ENCODE measurements around the gene KLHL8.

Gene KLHL8

DNA sequence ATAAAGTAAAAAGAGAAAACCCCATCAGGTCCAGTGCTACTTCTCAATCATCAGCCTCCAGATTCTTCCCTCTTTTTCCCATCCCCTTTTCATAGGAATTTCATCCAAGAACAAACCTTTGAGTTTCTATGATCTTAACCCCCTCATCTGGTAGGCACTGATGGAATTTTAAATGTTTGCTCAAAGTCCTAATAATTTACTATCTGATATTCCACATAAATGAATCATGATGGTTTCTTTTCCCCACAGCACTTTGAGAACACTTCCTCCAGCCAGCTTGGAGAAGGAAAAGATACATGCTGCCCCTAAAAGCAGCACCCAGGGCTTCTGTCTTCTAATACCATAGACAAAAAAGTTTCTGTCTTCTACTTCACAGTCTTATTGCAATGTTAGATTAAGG, 19.4 kb upstream of the KLHL8 start:
- ATAC-seq (ENCODE audit: low read depth) = no peak
- DNase-seq (ENCODE audit: low spot score) = no peak
- no peak overlapping the region for H3K4me3 ChIP-seq (ENCODE audit: severe bottlenecking)
- H3K27me3 ChIP-seq (ENCODE audit: insufficient read depth, poor library complexity, severe bottlenecking) = no peaks in the 10 kb centered on the region
- H3K9me3 ChIP-seq (ENCODE audit: severe bottlenecking) = peaks cover 6% of the 10 kb centered on the region
- no peak overlapping the region for H3K27ac ChIP-seq (ENCODE audit: poor library complexity, severe bottlenecking)
- TF ChIP-seq, protein P1, sequence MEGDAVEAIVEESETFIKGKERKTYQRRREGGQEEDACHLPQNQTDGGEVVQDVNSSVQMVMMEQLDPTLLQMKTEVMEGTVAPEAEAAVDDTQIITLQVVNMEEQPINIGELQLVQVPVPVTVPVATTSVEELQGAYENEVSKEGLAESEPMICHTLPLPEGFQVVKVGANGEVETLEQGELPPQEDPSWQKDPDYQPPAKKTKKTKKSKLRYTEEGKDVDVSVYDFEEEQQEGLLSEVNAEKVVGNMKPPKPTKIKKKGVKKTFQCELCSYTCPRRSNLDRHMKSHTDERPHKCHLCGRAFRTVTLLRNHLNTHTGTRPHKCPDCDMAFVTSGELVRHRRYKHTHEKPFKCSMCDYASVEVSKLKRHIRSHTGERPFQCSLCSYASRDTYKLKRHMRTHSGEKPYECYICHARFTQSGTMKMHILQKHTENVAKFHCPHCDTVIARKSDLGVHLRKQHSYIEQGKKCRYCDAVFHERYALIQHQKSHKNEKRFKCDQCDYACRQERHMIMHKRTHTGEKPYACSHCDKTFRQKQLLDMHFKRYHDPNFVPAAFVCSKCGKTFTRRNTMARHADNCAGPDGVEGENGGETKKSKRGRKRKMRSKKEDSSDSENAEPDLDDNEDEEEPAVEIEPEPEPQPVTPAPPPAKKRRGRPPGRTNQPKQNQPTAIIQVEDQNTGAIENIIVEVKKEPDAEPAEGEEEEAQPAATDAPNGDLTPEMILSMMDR (IDR thresholded peaks at IDR 0.05; ENCODE audit: poor library complexity, severe bottlenecking) = no peak
- peaks cover 4% of the 10 kb centered on the region for H3K4me1 ChIP-seq (ENCODE audit: insufficient read depth, poor library complexity, severe bottlenecking)
- H3K36me3 ChIP-seq (ENCODE audit: low read depth) = no peaks in the 10 kb centered on the region

DNA sequence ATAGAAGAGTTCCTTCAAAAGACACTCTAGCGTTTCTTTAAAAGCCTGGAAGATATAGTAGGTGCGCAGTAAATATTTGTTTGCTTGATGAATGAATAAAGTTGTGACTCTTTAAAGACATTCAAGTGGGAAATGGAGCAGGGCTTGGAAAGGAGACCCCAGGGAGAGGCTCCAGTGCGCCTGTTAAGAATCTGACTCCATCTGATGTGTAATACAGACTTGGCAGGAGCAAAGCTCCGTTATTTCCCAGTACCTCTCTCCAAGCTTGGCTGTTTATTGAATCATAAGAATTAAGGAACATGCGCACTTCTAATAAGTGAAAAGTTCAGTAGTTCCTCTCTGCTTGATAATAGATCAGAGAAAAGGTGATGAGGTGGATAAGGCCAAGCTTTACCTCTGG, 18.8 kb upstream of the KLHL8 start:
- ATAC-seq (ENCODE audit: low read depth) (no peak), DNase-seq (ENCODE audit: low spot score) (no peak)
- peaks cover 6% of the 10 kb centered on the region for H3K9me3 ChIP-seq (ENCODE audit: severe bottlenecking)
- no peak overlapping the region for H3K4me3 ChIP-seq (ENCODE audit: severe bottlenecking)
- H3K27me3 ChIP-seq (ENCODE audit: insufficient read depth, poor library complexity, severe bottlenecking) = no peaks in the 10 kb centered on the region
- H3K36me3 ChIP-seq (ENCODE audit: low read depth) = no peaks in the 10 kb centered on the region
- no peak overlapping the region for H3K27ac ChIP-seq (ENCODE audit: poor library complexity, severe bottlenecking)
- TF ChIP-seq, protein P1 (IDR thresholded peaks at IDR 0.05; ENCODE audit: poor library complexity, severe bottlenecking) = no peak
- peaks cover 4% of the 10 kb centered on the region for H3K4me1 ChIP-seq (ENCODE audit: insufficient read depth, poor library complexity, severe bottlenecking)

DNA sequence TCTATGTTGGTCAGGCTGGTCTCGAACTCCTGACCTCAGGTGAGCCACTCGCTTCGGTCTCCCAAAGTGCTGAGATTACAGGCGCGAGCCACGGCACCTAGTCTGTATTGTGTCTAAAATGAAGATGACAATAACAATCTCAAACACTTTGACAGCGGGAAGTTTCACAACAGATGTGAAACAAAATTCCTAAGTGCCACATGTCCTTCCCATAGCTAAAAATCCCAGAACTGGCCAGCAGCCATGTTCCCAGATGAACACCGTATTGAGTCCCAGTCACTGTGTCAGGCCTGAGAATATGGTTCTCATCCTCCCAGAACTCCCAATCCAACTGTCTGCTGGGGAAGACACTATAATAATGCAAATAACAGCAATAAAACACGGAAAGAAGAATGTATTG, 16.4 kb upstream of the KLHL8 start:
- no peaks in the 10 kb centered on the region for H3K36me3 ChIP-seq (ENCODE audit: low read depth)
- no peak for ATAC-seq (ENCODE audit: low read depth)
- H3K9me3 ChIP-seq (ENCODE audit: severe bottlenecking) = no peaks in the 10 kb centered on the region
- no peak overlapping the region for H3K27ac ChIP-seq (ENCODE audit: poor library complexity, severe bottlenecking)
- no peak overlapping the region for H3K4me3 ChIP-seq (ENCODE audit: severe bottlenecking)
- H3K4me1 ChIP-seq (ENCODE audit: insufficient read depth, poor library complexity, severe bottlenecking) = peaks cover 4% of the 10 kb centered on the region
- DNase-seq (ENCODE audit: low spot score) = no peak
- TF ChIP-seq, protein P1 (IDR thresholded peaks at IDR 0.05; ENCODE audit: poor library complexity, severe bottlenecking) = no peak
- H3K27me3 ChIP-seq (ENCODE audit: insufficient read depth, poor library complexity, severe bottlenecking) = no peaks in the 10 kb centered on the region

DNA sequence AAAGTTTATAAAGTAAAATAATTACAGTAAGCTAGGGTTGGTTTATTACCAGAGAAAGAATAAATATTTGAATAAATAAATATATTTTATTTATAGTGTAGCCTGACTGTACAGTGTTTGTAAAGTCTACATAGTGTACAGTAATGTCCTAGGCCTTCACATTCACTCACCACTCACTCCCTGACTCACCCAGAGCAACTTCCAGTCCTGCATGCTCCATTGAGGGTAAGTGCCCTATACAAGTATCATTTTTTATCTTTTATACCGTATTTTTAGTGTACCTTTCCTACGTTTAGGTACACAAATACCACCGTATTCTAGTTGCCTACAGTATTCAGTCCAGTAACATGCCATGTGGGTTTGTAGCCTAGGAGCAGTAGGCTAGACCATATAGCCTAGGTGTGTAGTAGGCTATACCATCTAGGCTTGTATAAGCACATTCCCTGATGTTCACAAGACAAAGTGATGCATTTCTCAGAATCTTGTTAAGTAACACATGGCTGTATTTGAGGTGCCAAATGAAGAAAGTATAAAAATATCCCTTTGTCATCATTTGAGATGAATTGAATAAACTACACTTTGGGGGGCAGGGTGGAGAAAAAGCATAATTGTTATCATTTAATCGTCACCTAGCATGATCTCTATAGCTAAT, 14.7 kb upstream of the KLHL8 start:
- H3K4me1 ChIP-seq (ENCODE audit: insufficient read depth, poor library complexity, severe bottlenecking) = peaks cover 4% of the 10 kb centered on the region
- H3K4me3 ChIP-seq (ENCODE audit: severe bottlenecking) = peak overlapping the region; percentile 23
- H3K9me3 ChIP-seq (ENCODE audit: severe bottlenecking) = no peaks in the 10 kb centered on the region
- DNase-seq (ENCODE audit: low spot score) (no peak), ATAC-seq (ENCODE audit: low read depth) (peak; percentile 61)
- H3K27ac ChIP-seq (ENCODE audit: poor library complexity, severe bottlenecking) = no peak overlapping the region
- H3K27me3 ChIP-seq (ENCODE audit: insufficient read depth, poor library complexity, severe bottlenecking) = no peaks in the 10 kb centered on the region
- no peaks in the 10 kb centered on the region for H3K36me3 ChIP-seq (ENCODE audit: low read depth)
- TF ChIP-seq, protein P1 (IDR thresholded peaks at IDR 0.05; ENCODE audit: poor library complexity, severe bottlenecking) = no peak

DNA sequence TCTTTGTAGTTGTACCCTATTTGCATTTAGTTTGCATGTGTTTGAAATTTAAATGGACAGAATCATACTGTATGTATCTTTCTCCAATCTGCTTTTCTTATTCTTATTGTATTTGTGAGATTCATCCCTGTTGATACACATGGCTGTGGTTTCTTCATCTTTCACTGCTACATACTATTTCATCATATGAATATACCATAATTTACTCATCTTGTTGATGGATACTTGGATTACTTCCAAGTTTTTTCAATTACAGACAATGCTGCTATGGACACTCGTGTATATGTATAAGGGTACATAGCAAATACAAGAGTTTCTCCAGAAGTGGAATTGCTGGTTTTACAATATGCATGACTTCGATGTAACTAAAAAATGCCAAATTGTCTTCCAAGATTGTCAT, 11.8 kb upstream of the KLHL8 start:
- Histone ChIP-seq H3K36me3 (ENCODE audit: low read depth) (no peaks in the 10 kb centered on the region), H3K27ac (ENCODE audit: poor library complexity, severe bottlenecking) (no peak overlapping the region), H3K27me3 (ENCODE audit: insufficient read depth, poor library complexity, severe bottlenecking) (no peaks in the 10 kb centered on the region), H3K4me1 (ENCODE audit: insufficient read depth, poor library complexity, severe bottlenecking) (peaks cover 4% of the 10 kb centered on the region), H3K9me3 (ENCODE audit: severe bottlenecking) (no peaks in the 10 kb centered on the region), H3K4me3 (ENCODE audit: severe bottlenecking) (no peak overlapping the region)
- ATAC-seq (ENCODE audit: low read depth) (no peak), DNase-seq (ENCODE audit: low spot score) (no peak)
- TF ChIP-seq, protein P1 (IDR thresholded peaks at IDR 0.05; ENCODE audit: poor library complexity, severe bottlenecking) = no peak
